Transverse colon (tissue), 4 donors: ENCODE data around the gene ZNF765. TPM values are rescaled to one million over a fixed set of nuclear protein-coding genes. Genes with fewer than 3 reads are reported as not detected.
"Not testable (repeated sequence)": the region's sequence is repeated elsewhere in the genome, so short reads cannot be mapped to it uniquely, and the experiment has no call there.

Experiments
- DNase-seq: peaks from one replicate; pipeline ENCODE4 v3.0.0-alpha.2; 2019
- H3K27ac ChIP-seq, 4 donors: fragments of 200-600 bp; sonication (generic); 2 replicates each; pipeline ENCODE4 v1.5.1; 2016 to 2018; ENCODE audit warnings: inconsistent platforms in 4 of 4
- H3K27me3 ChIP-seq: fragments of 200-600 bp; sonication (generic); 2 replicates; pipeline ENCODE4 v1.5.1; 2017; ENCODE audit warnings: inconsistent platforms
- H3K36me3 ChIP-seq, 4 donors: fragments of 200-600 bp; sonication (generic); 2 replicates each; pipeline ENCODE4 v1.5.1; 2017 to 2019; ENCODE audit warnings: inconsistent platforms in 4 of 4
- H3K4me1 ChIP-seq, 4 donors: fragments of 200-600 bp; sonication (generic); 2 replicates each; pipeline ENCODE4 v1.5.1; 2017 to 2020; ENCODE audit warnings: inconsistent platforms in 4 of 4
- H3K4me3 ChIP-seq, 4 donors: fragments of 200-600 bp; sonication (generic); 1 replicate in 1 of 4; 2 replicates in 3 of 4; pipeline versions ENCODE4 v1.5.1 to v1.6.1; 2017 to 2019; ENCODE audit warnings: inconsistent platforms in 4 of 4
- H3K9me3 ChIP-seq, 2 donors: fragments of 200-600 bp; sonication (generic); 2 replicates each; pipeline ENCODE4 v1.5.1; 2017 to 2019; ENCODE audit warnings: inconsistent platforms in 2 of 2
- CTCF ChIP-seq, 5 experiments: fragments of 200-600 bp in 3 of 5; fragments of 450-650 bp in 2 of 5; sonication (generic) in 3 of 5; IDR thresholded peaks; 1 replicate in 2 of 5; 2 replicates in 3 of 5; pipeline ENCODE4 v1.5.1; 2016 to 2017; ENCODE audit warnings: antibody characterized with exemption in 5 of 5, inconsistent platforms in 3 of 5, mild to moderate bottlenecking in 2 of 5, moderate library complexity in 1 of 5
- EP300 ChIP-seq: sonication (generic); formaldehyde crosslinking; IDR thresholded peaks from one replicate; pipeline ENCODE4 v1.6.1; 2017; ENCODE audit warnings: antibody characterized with exemption, low read depth
- POLR2A ChIP-seq: fragments of 450-650 bp; IDR thresholded peaks from one replicate; pipeline ENCODE4 v1.6.1; 2016; ENCODE audit warnings: antibody characterized with exemption, mild to moderate bottlenecking, moderate library complexity
- POLR2AphosphoS5 ChIP-seq, 3 donors: sonication (generic); formaldehyde crosslinking; IDR thresholded peaks; one replicate each; pipeline ENCODE4 v1.6.1; 2016; ENCODE audit warnings: antibody characterized with exemption in 3 of 3
- WGBS, 2 donors: methylation state at CpG; one replicate each; pipeline ENCODE4 v1.1.5; 2018; ENCODE audit warnings: low coverage in 1 of 2; 5-methylcytosine and 5-hydroxymethylcytosine counted together
- in situ Hi-C, 4 donors: fragments of 200-750 bp; cut with MboI; loops; one replicate each; pipeline versions ENCODE4 v1.15.0 to v1.15.1; 2017; ENCODE audit warnings: low sequenced_read_pairs in 3 of 4, low pct_ligation_motif_present in 1 of 4, low pct_unique_long_range_greater_than_20kb in 1 of 4
- intact Hi-C: fragments of 100-400 bp; cut with DNase I; formaldehyde crosslinking; loops from one replicate; pipeline ENCODE4 v1.15.1; 2023; ENCODE audit warnings: low total_unique reads
- total RNA-seq, 4 donors: library from RNA; depleted of rRNA; stranded (reverse); fragments of >200 nt; gene quantifications; one replicate each; pipeline ENCODE4 v1.1.0, GENCODE V29; 2016

Gene ZNF765
- total RNA-seq, 4 donors from 2014 or later = 6.0 to 14.3 (median 11.2) TPM

GRCh38 chr19:53466726-53467484 is 72.0 kb downstream of the ZNF765 start:
- intact Hi-C loops (no loop called here), in situ Hi-C loops (no loop called here)
- H3K27me3 ChIP-seq = peaks cover 19% of the 10 kb centered on the region
- H3K36me3 ChIP-seq = peaks cover 0 to 6% (median 0%) of the 10 kb centered on the region in 4 donors
- TF ChIP-seq CTCF (IDR thresholded peaks at IDR 0.05) (no peak), EP300 (no peak), POLR2AphosphoS5 (IDR thresholded peaks at IDR 0.05) (no peak), POLR2A (no peak)
- peaks cover 7 to 8% of the 10 kb centered on the region in 2 donors for H3K9me3 ChIP-seq
- WGBS, 2 donors = 12 to 24% methylated on average over 10 to 31 of the region's 31 CpGs
- H3K4me3 ChIP-seq = peak overlapping the region; percentile 18 to 98 (median 79)
- H3K27ac ChIP-seq = peak overlapping the region; percentile 78 to 90 (median 84)
- peaks cover 6 to 15% (median 13%) of the 10 kb centered on the region in 4 donors for H3K4me1 ChIP-seq
- peak; percentile 14 for DNase-seq

GRCh38 chr19:53467485-53468262 is 72.7 kb downstream of the ZNF765 start, which contains the start of gene ZNF813:
TSS of gene ZNF813 (plus strand) at chr19:53467733. CDS start at chr19:53483823, 16,090 bp downstream.
- H3K27me3 ChIP-seq = peaks cover 19% of the 10 kb centered on the region
- TF ChIP-seq CTCF (IDR thresholded peaks at IDR 0.05) (no peak), POLR2AphosphoS5 (IDR thresholded peaks at IDR 0.05) (peak; percentile 23 to 84 (median 76)), POLR2A (peak; percentile 41), EP300 (no peak)
- intact Hi-C loops = no loop called here
- DNase-seq = peak; percentile 98
- H3K9me3 ChIP-seq = peaks cover 4% of the 10 kb centered on the region in 2 donors
- in situ Hi-C loops = no loop called here
- peaks cover 0 to 12% (median 0%) of the 10 kb centered on the region in 4 donors for H3K36me3 ChIP-seq
- peak within 1 kb of the TSS; percentile 78 to 90 (median 84) for H3K27ac ChIP-seq
- peak within 1 kb of the TSS; percentile 68 to 98 (median 82) for H3K4me3 ChIP-seq
- WGBS, 2 donors = 0 to 1% methylated on average over 12 to 49 of the region's 55 CpGs
- peaks cover 6 to 15% (median 13%) of the 10 kb centered on the region in 4 donors for H3K4me1 ChIP-seq

GRCh38 chr19:53468628-53469027 is 73.7 kb downstream of the ZNF765 start:
- H3K27ac ChIP-seq, in situ Hi-C loops, DNase-seq, H3K9me3 ChIP-seq, intact Hi-C loops: not testable (repeated sequence)
- Histone ChIP-seq H3K36me3 (peaks cover 0 to 20% (median 0%) of the 10 kb centered on the region in 4 donors), H3K4me1 (peaks cover 6 to 15% (median 13%) of the 10 kb centered on the region in 4 donors), H3K4me3 (peak overlapping the region in 1 of 4 donors; percentile 98), H3K27me3 (peaks cover 17% of the 10 kb centered on the region)
- 47 to 61% methylated on average over 4 to 8 of the region's 8 CpGs for WGBS, 2 donors

GRCh38 chr19:53471916-53472315 is 77.0 kb downstream of the ZNF765 start:
- peaks cover 18 to 23% of the 10 kb centered on the region in 2 donors for H3K9me3 ChIP-seq
- intact Hi-C loops = no loop called here
- H3K27me3 ChIP-seq = no peaks in the 10 kb centered on the region
- WGBS, 2 donors = 87 to 93% methylated on average over 5 to 7 of the region's 7 CpGs
- H3K4me1 ChIP-seq = peaks cover 6 to 12% (median 10%) of the 10 kb centered on the region in 4 donors
- TF ChIP-seq CTCF (IDR thresholded peaks at IDR 0.05) (no peak), POLR2A (no peak), POLR2AphosphoS5 (IDR thresholded peaks at IDR 0.05) (no peak), EP300 (no peak)
- no peak for DNase-seq
- no peak overlapping the region for H3K27ac ChIP-seq
- H3K36me3 ChIP-seq = peaks cover 0 to 34% (median 5%) of the 10 kb centered on the region in 4 donors
- in situ Hi-C loops = loop anchor here in 1 of 4 donors (5.0 kb wide), 1 partner anchor 40 kb away; the partner anchor contains the start of gene ZNF761
- no peak overlapping the region for H3K4me3 ChIP-seq

- intact Hi-C loops, H3K4me1 ChIP-seq, H3K27me3 ChIP-seq, H3K27ac ChIP-seq, DNase-seq, H3K4me3 ChIP-seq: not testable (repeated sequence)
- 64% methylated on average over 1 of the region's 1 CpG; no CpG with 5 or more reads in 1 of the 2 donors for WGBS, 2 donors
- Histone ChIP-seq H3K9me3 (peaks cover 35 to 45% of the 10 kb centered on the region in 2 donors), H3K36me3 (peaks cover 0 to 49% (median 11%) of the 10 kb centered on the region in 4 donors)
- in situ Hi-C loops = loop anchor here in 1 of 4 donors (5.0 kb wide), 1 partner anchor 43 kb away; the partner anchor contains the start of gene ZNF761
Observed at GRCh38 chr19:53474832-53475231, 79.9 kb downstream of the ZNF765 start.

DNA sequence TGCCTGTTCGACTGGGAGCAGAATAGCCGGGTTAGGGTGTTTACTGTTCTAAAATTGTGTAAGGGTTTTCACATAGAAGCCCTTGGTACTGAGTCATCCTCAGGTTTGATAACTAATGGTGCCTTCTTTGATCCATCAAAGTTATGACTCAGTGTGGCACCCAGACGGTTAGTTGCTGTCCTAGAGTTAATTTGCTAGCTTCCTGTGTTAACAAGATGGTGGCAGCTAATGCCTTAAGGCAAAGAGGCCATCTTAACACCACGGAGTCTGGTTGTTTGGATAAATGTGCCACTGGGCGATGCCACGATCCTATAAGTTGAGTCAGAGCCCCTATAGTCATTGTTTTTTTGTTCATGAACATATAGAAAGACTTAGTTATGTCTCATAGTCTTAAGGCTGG is 80.5 kb downstream of the ZNF765 start:
- H3K36me3 ChIP-seq = peaks cover 0 to 49% (median 11%) of the 10 kb centered on the region in 4 donors
- H3K27ac ChIP-seq, intact Hi-C loops, H3K4me1 ChIP-seq, DNase-seq, H3K4me3 ChIP-seq, in situ Hi-C loops, H3K27me3 ChIP-seq: not testable (repeated sequence)
- WGBS, 2 donors = 65 to 85% methylated on average over 2 to 6 of the region's 6 CpGs
- H3K9me3 ChIP-seq = peaks cover 41 to 49% of the 10 kb centered on the region in 2 donors
